HG02678 (cell line): ENCODE data around the gene GSE1.

Source experiments
- ATAC-seq: cut with Tn5 transposase; IDR thresholded peaks from one replicate; pipeline ENCODE4 v1.9.1; 2021; ENCODE audit warnings: mild to moderate bottlenecking, moderate library complexity; ENCODE audit not compliant: unreplicated experiment

Gene GSE1

GRCh38 chr16:85695196-85696128 is 82.3 kb downstream of the GSE1 start:
- ATAC-seq = no peak

- ATAC-seq = no peak
Observed at GRCh38 chr16:85696781-85697180, 83.7 kb downstream of the GSE1 start.

GRCh38 chr16:85697431-85697830 is 84.3 kb downstream of the GSE1 start:
- ATAC-seq = no peak

GRCh38 chr16:85698459-85698891 is 85.4 kb downstream of the GSE1 start:
- no peak for ATAC-seq

- no peak for ATAC-seq
Observed at GRCh38 chr16:85698935-85699558, 85.9 kb downstream of the GSE1 start.

GRCh38 chr16:85699628-85700027 is 86.5 kb downstream of the GSE1 start:
- ATAC-seq = no peak

GRCh38 chr16:85704011-85704410 is 90.9 kb downstream of the GSE1 start:
- no peak for ATAC-seq

GRCh38 chr16:85704900-85705846 is 92.1 kb downstream of the GSE1 start:
- ATAC-seq = no peak

GRCh38 chr16:85706449-85707034 is 93.4 kb downstream of the GSE1 start:
- ATAC-seq = no peak

- no peak for ATAC-seq
Observed at GRCh38 chr16:85707528-85708095, 94.5 kb downstream of the GSE1 start.

GRCh38 chr16:85708338-85708737 is 95.2 kb downstream of the GSE1 start:
- ATAC-seq = no peak

GRCh38 chr16:85709766-85710585 is 96.9 kb downstream of the GSE1 start:
- no peak for ATAC-seq

GRCh38 chr16:85710732-85711131 is 97.6 kb downstream of the GSE1 start:
- no peak for ATAC-seq

- ATAC-seq = no peak
Observed at GRCh38 chr16:85711982-85712587, 99.0 kb downstream of the GSE1 start.

- no peak for ATAC-seq
Observed at GRCh38 chr16:85712801-85713200, 99.7 kb downstream of the GSE1 start.

- no peak for ATAC-seq
Observed at GRCh38 chr16:85715169-85716021, 102.3 kb downstream of the GSE1 start.

GRCh38 chr16:85716022-85716679 is 103.0 kb downstream of the GSE1 start:
- no peak for ATAC-seq

GRCh38 chr16:85716680-85717038 is 103.5 kb downstream of the GSE1 start:
- no peak for ATAC-seq
